Cardiac muscle cell (in vitro differentiated cells and primary cell): ENCODE data around the gene MAP2K7. TPM values are rescaled to one million over a fixed set of nuclear protein-coding genes. Genes with fewer than 3 reads are reported as not detected.

Experiments used
- DNase-seq, 2 donors: peaks; one replicate each; pipeline versions ENCODE4 v3.0.0 to v3.0.0-alpha.2; 2010 to 2017; ENCODE audit warnings: low read depth in 1 of 2, low spot score in 1 of 2
- H3K27ac ChIP-seq: fragments of 200-600 bp; sonication (generic); 2 replicates; pipeline ENCODE4 v1.5.1; 2016
- H3K27me3 ChIP-seq: fragments of 200-600 bp; sonication (generic); 2 replicates; pipeline ENCODE4 v1.6.0; 2016; ENCODE audit warnings: control low read depth
- H3K36me3 ChIP-seq: fragments of 200-600 bp; sonication (generic); 2 replicates; pipeline ENCODE4 v1.5.1; 2016; ENCODE audit warnings: control low read depth
- H3K4me1 ChIP-seq: fragments of 200-600 bp; sonication (generic); 2 replicates; pipeline ENCODE4 v1.8.1; 2017; ENCODE audit warnings: low read depth, mild to moderate bottlenecking, mixed run types
- H3K4me3 ChIP-seq: fragments of 200-600 bp; sonication (generic); 2 replicates; pipeline ENCODE4 v1.5.1; 2016; ENCODE audit warnings: mild to moderate bottlenecking
- H3K9me3 ChIP-seq: fragments of 200-600 bp; sonication (generic); 2 replicates; pipeline ENCODE4 v1.5.1; 2017; ENCODE audit warnings: low read depth, mild to moderate bottlenecking, control low read depth
- CTCF ChIP-seq: IDR thresholded peaks from 2 replicates; pipeline ENCODE4 v1.5.1; 2012; ENCODE audit warnings: low read depth, mild to moderate bottlenecking, low read length
- polyA plus RNA-seq: library from polyadenylated mRNA; unstranded; fragments of >200 nt; fragmentation: Nextera tagmentation; extraction: Ambion mirVana; gene quantifications from 2 replicates; pipeline ENCODE4 v1.2.1, GENCODE V29; 2016
- total RNA-seq: library from RNA; depleted of rRNA; stranded (reverse); fragments of >200 nt; gene quantifications from 2 replicates; pipeline ENCODE4 v1.2.3, GENCODE V29; 2016

The MAP2K7 gene
- total and polyA plus RNA-seq, 2 experiments from 2014 or later, result 12.4 to 24.1 TPM

- DNase-seq, result no peak
- Histone ChIP-seq H3K9me3 (no peaks in the 10 kb centered on the region), H3K27ac (no peak overlapping the region), H3K27me3 (no peaks in the 10 kb centered on the region), H3K4me3 (no peak overlapping the region), H3K36me3 (peaks cover 41% of the 10 kb centered on the region), H3K4me1 (peaks cover 1% of the 10 kb centered on the region)
- no peak for TF ChIP-seq CTCF
Observed at GRCh38 chr19:7931221-7932061, 27.8 kb downstream of the MAP2K7 start.

DNA sequence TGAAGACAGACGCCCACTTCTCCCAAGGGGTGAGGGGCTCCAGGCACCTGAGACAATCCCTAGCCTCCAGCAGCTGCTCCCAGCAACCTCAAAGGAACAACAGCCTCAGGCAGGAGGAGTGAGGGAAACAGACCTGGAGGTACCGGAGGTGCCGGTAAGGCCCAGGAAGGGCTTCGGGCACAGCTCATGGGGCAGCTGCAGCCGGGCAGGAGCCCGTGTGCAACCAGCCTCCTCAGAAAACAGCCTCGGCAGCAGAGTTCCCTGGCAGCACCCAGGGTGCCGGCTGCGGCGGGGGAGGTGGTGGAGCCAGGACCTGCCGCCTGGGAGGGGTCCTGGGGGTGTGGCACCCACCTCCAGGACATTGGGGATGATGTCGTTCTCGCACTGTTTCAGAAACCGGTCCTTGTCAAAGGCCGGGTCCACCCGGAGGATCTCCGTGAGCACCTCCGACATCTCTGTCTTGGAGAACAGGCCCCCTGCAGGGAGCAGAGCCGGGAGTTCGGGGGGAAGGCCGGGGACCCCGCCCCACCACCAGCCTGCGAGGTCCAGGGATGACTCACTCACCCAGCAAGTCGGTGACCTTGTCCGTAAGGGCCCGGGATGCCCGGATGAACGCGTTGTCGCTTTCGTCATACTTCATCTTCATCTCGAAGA lies 28.7 kb downstream of the MAP2K7 start:
- TF ChIP-seq CTCF, result no peak
- H3K4me1 ChIP-seq, result no peaks in the 10 kb centered on the region
- no peaks in the 10 kb centered on the region for H3K27me3 ChIP-seq
- DNase-seq, result no peak
- peaks cover 51% of the 10 kb centered on the region for H3K36me3 ChIP-seq
- H3K9me3 ChIP-seq, result no peaks in the 10 kb centered on the region
- no peak overlapping the region for H3K27ac ChIP-seq
- no peak overlapping the region for H3K4me3 ChIP-seq

- peaks cover 52% of the 10 kb centered on the region for H3K36me3 ChIP-seq
- H3K27me3 ChIP-seq, result no peaks in the 10 kb centered on the region
- no peak for TF ChIP-seq CTCF
- no peak overlapping the region for H3K4me3 ChIP-seq
- H3K9me3 ChIP-seq, result no peaks in the 10 kb centered on the region
- no peak for DNase-seq
- H3K27ac ChIP-seq, result no peak overlapping the region
- H3K4me1 ChIP-seq, result no peaks in the 10 kb centered on the region
Observed at GRCh38 chr19:7932930-7933300, 29.2 kb downstream of the MAP2K7 start.

DNA sequence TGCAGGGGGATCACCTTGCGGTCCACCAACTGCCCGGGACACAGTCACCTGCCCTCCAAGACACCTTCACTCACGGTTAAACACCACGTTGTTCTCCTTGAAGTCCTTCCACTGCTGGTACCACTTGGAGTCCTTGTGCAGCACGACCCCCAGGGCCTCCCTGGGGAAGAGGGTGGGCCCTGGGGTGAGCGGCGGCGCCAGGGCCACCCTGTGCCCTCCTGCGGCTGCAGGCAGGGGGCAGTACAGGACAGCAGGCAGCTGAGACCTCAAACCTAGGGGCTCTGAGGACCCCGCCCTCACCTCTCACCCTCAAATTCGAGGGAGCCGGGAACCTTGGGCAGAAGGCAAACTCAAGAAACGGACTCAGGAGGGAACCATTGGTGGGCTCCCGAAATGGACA lies 29.7 kb downstream of the MAP2K7 start:
- H3K27ac ChIP-seq, result no peak overlapping the region
- TF ChIP-seq CTCF, result peak; percentile 32

DNA sequence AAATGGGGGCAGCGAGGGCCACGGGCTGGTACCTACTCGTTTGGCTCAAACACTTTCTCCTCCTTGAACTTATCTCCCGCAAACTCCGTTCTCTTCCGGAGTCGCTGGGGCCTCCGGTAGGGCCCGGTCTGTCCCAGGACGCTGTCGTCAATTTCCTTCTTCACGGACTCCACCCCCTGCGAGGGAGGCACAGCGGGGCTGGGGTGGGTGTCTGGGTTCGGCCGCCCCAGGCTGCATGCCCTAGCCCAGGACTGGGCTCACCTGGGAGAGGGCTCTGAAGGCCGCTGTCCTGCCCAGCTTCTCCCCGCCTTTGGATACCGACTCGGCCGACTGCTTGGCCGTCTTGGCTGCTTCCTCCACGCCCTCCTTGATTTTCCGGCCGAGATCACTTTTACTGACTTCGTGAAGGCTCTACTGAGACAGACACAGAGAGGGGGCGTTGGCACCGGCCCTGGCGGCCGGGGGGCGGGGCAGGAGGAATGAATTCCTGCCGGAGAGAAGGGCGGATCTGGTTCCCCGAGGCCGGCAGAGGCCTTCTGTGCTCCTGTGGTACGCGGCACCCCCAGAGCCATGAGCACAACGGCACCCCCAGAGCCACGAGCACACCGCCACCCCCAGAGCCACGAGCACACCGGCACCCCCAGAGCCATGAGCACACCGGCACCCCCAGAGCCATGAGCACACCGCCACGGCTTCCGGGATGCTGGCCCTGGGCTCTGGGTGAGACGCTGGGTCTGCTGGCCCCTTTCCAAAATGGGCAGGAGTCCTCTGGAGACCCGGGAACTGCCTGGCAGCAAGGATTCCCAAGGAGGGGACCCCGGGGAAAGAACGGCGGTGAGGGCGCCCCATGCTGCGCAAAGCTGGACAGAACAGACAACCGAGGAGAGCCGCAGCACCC lies 30.4 kb downstream of the MAP2K7 start:
- Histone ChIP-seq H3K27ac (no peak overlapping the region), H3K9me3 (no peaks in the 10 kb centered on the region), H3K4me3 (no peak overlapping the region), H3K36me3 (peaks cover 52% of the 10 kb centered on the region), H3K4me1 (no peaks in the 10 kb centered on the region), H3K27me3 (no peaks in the 10 kb centered on the region)
- TF ChIP-seq CTCF, result no peak
- DNase-seq, result no peak

More for the DNA sequence above, 29.7 kb downstream of the MAP2K7 start:
- no peak overlapping the region for H3K4me3 ChIP-seq
- H3K27me3 ChIP-seq, result no peaks in the 10 kb centered on the region
- no peaks in the 10 kb centered on the region for H3K4me1 ChIP-seq
- H3K9me3 ChIP-seq, result no peaks in the 10 kb centered on the region
- no peak for DNase-seq
- peaks cover 52% of the 10 kb centered on the region for H3K36me3 ChIP-seq
